Astrocyte (in vitro differentiated cells and primary cell): Measurements from ENCODE around the gene CCDC93.

ENCODE experiments used
- CTCF ChIP-seq: IDR thresholded peaks from 2 replicates; pipeline ENCODE4 v1.5.1; 2011; ENCODE audit warnings: low read depth, mild to moderate bottlenecking, inconsistent platforms, low read length, moderate library complexity; ENCODE audit not compliant: insufficient read depth
- EZH2 ChIP-seq: IDR thresholded peaks from 2 replicates; pipeline ENCODE4 v1.6.1; 2012; ENCODE audit warnings: mild to moderate bottlenecking, low read length, inconsistent platforms; ENCODE audit not compliant: insufficient read depth

GRCh38 chr2:118055512-118056164, 41.8 kb upstream of the CCDC93 start:
- TF ChIP-seq CTCF, result no peak
- no peak for TF ChIP-seq EZH2
